Measurements from ENCODE around the gene NVL. TPM values are rescaled to one million over a fixed set of nuclear protein-coding genes. Genes with fewer than 3 reads are reported as not detected.

NVL gene
- polyA plus RNA-seq, 2 of the 4 experiments (the other 2 are of a cell fraction) = 22.3 to 28.6 TPM

GRCh38 chr1:224308064-224308463 lies 21.9 kb downstream of the NVL start:
- TF ChIP-seq ATOH8 (CRISPR knock-in tag; IDR thresholded peaks at IDR 0.05; ENCODE audit: low read depth) = no peak
- TF ChIP-seq NR3C1 (IDR thresholded peaks at IDR 0.05) = no peak
- peak; percentile 67 for TF ChIP-seq MAFK (IDR thresholded peaks at IDR 0.05; ENCODE audit: partially characterized antibody)
- TF ChIP-seq RCOR1 (IDR thresholded peaks at IDR 0.05; ENCODE audit: low read depth, low read length) = no peak
- no peaks in the 10 kb centered on the region for H3K9me3 ChIP-seq
- no peak overlapping the region for H3K4me3 ChIP-seq
- no peak for DNase-seq (ENCODE audit: low read depth in 1 of 2, low spot score in 1 of 2)
- ATAC-seq = no peak
- H3K4me2 ChIP-seq = no peak overlapping the region
- CTCF ChIA-PET = no interaction called here
- POLR2A ChIA-PET = no interaction called here
- 90% methylated on average over 3 of the region's 3 CpGs for WGBS (ENCODE audit: missing lambda C conversion rate)
- FAIRE-seq = no peak
- no peak overlapping the region for H3K27ac ChIP-seq
- H3K4me1 ChIP-seq = no peaks in the 10 kb centered on the region; the same call in 2 of the 3 replicates

- TF ChIP-seq SREBF2 (IDR thresholded peaks at IDR 0.05) (no peak), CEBPB (IDR thresholded peaks at IDR 0.05) (no peak), HES2 (IDR thresholded peaks at IDR 0.05) (no peak), NFE2L2 (conservative IDR thresholded peaks at IDR 0.05; ENCODE audit: low read length) (no peak), ELK1 (IDR thresholded peaks at IDR 0.05; ENCODE audit: low read depth, low read length) (no peak), JUN (IDR thresholded peaks at IDR 0.05) (no peak), HEYL (CRISPR knock-in tag; IDR thresholded peaks at IDR 0.05) (no peak), TP53 (CRISPR knock-in tag; IDR thresholded peaks at IDR 0.05) (no peak), ZSCAN20 (CRISPR knock-in tag; IDR thresholded peaks at IDR 0.05) (no peak), CBX8 (IDR thresholded peaks at IDR 0.05) (no peak), BCL3 (IDR thresholded peaks at IDR 0.05) (no peak), HOXB5 (CRISPR knock-in tag; IDR thresholded peaks at IDR 0.05) (no peak), MAX (IDR thresholded peaks at IDR 0.05) (no peak), PBX3 (IDR thresholded peaks at IDR 0.05) (no peak), ZC3H11A (IDR thresholded peaks at IDR 0.05) (no peak), JUNB (IDR thresholded peaks at IDR 0.05) (no peak), USF2 (IDR thresholded peaks at IDR 0.05) (no peak)
- ATAC-seq (no peak), FAIRE-seq (no peak), DNase-seq (ENCODE audit: low read depth in 1 of 2, low spot score in 1 of 2) (no peak)
- CTCF ChIA-PET = interaction anchor here (0.5 to 2.4 kb wide), 4 partner anchors 12 to 72 kb away, joined by 3 to 8 read pairs (median 3); no protein-coding TSS in a partner anchor
- Histone ChIP-seq H3K9me3 (no peaks in the 10 kb centered on the region), H3K27ac (no peak overlapping the region), H3K4me3 (no peak overlapping the region), H3K4me2 (no peak overlapping the region), H3K4me1 (peaks cover 14% of the 10 kb centered on the region)
- POLR2A ChIA-PET = no interaction called here
- 46% methylated on average over 2 of the region's 2 CpGs for WGBS (ENCODE audit: missing lambda C conversion rate)
These were observed 25.2 kb downstream of the NVL start for GRCh38 chr1:224304767-224305166.

Measured in A549 (cell line).